ENCODE measurements around the gene RPL36. TPM values are rescaled to one million over a fixed set of nuclear protein-coding genes. Genes with fewer than 3 reads are reported as not detected.
A peak's percentile ranks its signal among the peaks of the same experiment; 100 is the strongest.

RPL36 gene
- polyA plus RNA-seq, 1 of the 3 experiments (the other 2 are of a cell fraction), result 1,383 TPM

- Histone ChIP-seq H3K9me3 (no peaks in the 10 kb centered on the region), H3K27me3 (ENCODE audit: insufficient read depth) (no peaks in the 10 kb centered on the region), H4K20me1 (ENCODE audit: insufficient read depth) (peaks cover 70% of the 10 kb centered on the region), H3K4me1 (ENCODE audit: control insufficient read depth in 1 of 2, insufficient read depth in 2 of 2, low read depth in 1 of 2, low read length in 1 of 2) (peaks cover 0 to 28% of the 10 kb centered on the region in 2 experiments; a peak in 1 of 4 replicates), H3K9ac (no peak overlapping the region), H3K4me2 (0 out of 2 replicates have a peak overlapping the region, but pooled peaks have one; percentile 3), H3K36me3 (replicated peaks in 1 of 2; ENCODE audit: control insufficient read depth in 1 of 2, insufficient read depth in 2 of 2, low read length in 1 of 2) (peaks cover 9 to 62% of the 10 kb centered on the region in 2 experiments), H3K9me2 (no peaks in the 10 kb centered on the region), H2AFZ (ENCODE audit: low read depth) (no peak overlapping the region), H3K79me2 (ENCODE audit: insufficient read depth) (peaks cover 53% of the 10 kb centered on the region), H3K27ac (ENCODE audit: low read depth in 2 of 2, low read length in 1 of 2) (peak overlapping the region; percentile 6 to 16; a peak in 2 of 4 replicates), H3F3A (replicated peaks; ENCODE audit: insufficient read depth) (peaks cover 47% of the 10 kb centered on the region), H3K4me3 (ENCODE audit: low read depth in 2 of 2, low read length in 1 of 2) (no peak overlapping the region; a peak in 1 of 4 replicates)
- ChIA-PET CTCF (no interaction called here), POLR2A (no interaction called here)
- WGBS (ENCODE audit: low lambda C conversion rate), result 97% methylated on average over 18 of the region's 39 CpGs
- peak; percentile 31 for DNase-seq
- TF ChIP-seq TEAD4 (IDR thresholded peaks at IDR 0.05; ENCODE audit: borderline replicate concordance, insufficient read depth) (no peak), SMC3 (IDR thresholded peaks at IDR 0.05; ENCODE audit: low read depth, low read length) (no peak), MAX (IDR thresholded peaks at IDR 0.05; ENCODE audit: low read depth) (no peak), ZBTB33 (IDR thresholded peaks at IDR 0.05; ENCODE audit: borderline replicate concordance, low read depth) (no peak), TCF12 (IDR thresholded peaks at IDR 0.05) (no peak), RCOR1 (IDR thresholded peaks at IDR 0.05; ENCODE audit: low read length) (no peak), FOXJ3 (CRISPR knock-in tag; IDR thresholded peaks at IDR 0.05) (no peak), CHD2 (IDR thresholded peaks at IDR 0.05; ENCODE audit: low read length, partially characterized antibody) (no peak), ELF1 (IDR thresholded peaks at IDR 0.05) (no peak), MXI1 (IDR thresholded peaks at IDR 0.05; ENCODE audit: low read depth, low read length) (no peak), TAF1 (IDR thresholded peaks at IDR 0.05; ENCODE audit: borderline replicate concordance, low read depth, low read length) (no peak), GABPA (IDR thresholded peaks at IDR 0.05; ENCODE audit: low read depth) (no peak), PBX3 (IDR thresholded peaks at IDR 0.05) (no peak; the same call in 1 of the 2 replicates)
Observed at GRCh38 chr19:5693195-5694166, 3.4 kb downstream of the RPL36 start.
